ENCODE results near the gene PEDS1.
"Not testable (repeated sequence)": the region's sequence is repeated elsewhere in the genome, so short reads cannot be mapped to it uniquely, and the experiment has no call there.

Gene PEDS1

DNA sequence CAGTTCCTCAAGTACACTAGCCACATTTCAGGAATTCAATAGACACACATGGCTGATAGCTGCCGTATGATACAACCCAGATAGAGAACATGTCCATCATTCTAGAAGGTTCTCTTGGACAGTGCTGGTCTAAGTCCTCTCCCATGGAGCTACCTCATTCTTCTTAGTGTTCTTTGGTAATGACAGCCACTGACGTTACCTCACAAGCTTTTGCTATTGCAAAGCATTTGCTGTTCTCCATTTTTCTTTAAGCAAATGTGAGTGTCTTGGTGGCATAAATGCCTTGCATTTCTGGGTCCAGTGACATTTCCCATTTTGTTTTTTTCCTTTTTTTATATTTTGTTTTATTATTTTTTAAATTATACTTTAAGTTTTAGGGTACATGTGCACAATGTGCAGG lies 28.8 kb upstream of the PEDS1 start:
- Mint-ChIP-seq H3K27ac (no peak overlapping the region), H3K4me3 (no peak overlapping the region), H3K4me1 (no peaks in the 10 kb centered on the region), H3K9me3 (peaks cover 3% of the 10 kb centered on the region), H3K27me3 (ENCODE audit: low read depth) (peaks cover 15% of the 10 kb centered on the region), H3K36me3 (ENCODE audit: low read depth) (no peaks in the 10 kb centered on the region)
- TF ChIP-seq, protein P1, sequence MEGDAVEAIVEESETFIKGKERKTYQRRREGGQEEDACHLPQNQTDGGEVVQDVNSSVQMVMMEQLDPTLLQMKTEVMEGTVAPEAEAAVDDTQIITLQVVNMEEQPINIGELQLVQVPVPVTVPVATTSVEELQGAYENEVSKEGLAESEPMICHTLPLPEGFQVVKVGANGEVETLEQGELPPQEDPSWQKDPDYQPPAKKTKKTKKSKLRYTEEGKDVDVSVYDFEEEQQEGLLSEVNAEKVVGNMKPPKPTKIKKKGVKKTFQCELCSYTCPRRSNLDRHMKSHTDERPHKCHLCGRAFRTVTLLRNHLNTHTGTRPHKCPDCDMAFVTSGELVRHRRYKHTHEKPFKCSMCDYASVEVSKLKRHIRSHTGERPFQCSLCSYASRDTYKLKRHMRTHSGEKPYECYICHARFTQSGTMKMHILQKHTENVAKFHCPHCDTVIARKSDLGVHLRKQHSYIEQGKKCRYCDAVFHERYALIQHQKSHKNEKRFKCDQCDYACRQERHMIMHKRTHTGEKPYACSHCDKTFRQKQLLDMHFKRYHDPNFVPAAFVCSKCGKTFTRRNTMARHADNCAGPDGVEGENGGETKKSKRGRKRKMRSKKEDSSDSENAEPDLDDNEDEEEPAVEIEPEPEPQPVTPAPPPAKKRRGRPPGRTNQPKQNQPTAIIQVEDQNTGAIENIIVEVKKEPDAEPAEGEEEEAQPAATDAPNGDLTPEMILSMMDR (IDR thresholded peaks at IDR 0.05; ENCODE audit: unreplicated experiment in 3 of 3): no peak

DNA sequence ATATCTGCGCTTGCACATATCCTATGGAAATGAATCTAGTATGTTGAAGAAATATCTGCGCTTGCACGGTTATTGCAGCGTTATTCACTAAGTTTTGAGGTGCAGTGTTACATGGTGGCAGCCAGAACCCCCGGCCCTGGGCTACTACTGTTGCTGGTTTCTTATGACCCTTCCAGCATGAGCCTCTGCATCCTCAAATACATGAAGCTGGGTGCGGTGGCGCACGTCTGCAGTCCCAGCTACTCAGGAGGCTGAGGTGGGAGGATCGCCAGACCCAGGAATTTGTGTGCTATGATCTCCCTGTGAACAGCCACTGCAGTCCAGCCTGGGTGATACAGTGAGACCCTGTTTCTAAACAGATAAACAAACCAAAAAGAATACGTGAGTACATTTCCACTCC lies 27.8 kb upstream of the PEDS1 start:
- Mint-ChIP-seq H3K27ac (no peak overlapping the region), H3K9me3 (peaks cover 3% of the 10 kb centered on the region), H3K4me1 (no peaks in the 10 kb centered on the region), H3K27me3 (ENCODE audit: low read depth) (peaks cover 11% of the 10 kb centered on the region), H3K36me3 (ENCODE audit: low read depth) (no peaks in the 10 kb centered on the region), H3K4me3 (no peak overlapping the region)
- TF ChIP-seq, protein P1 (IDR thresholded peaks at IDR 0.05; ENCODE audit: unreplicated experiment in 3 of 3): no peak

DNA sequence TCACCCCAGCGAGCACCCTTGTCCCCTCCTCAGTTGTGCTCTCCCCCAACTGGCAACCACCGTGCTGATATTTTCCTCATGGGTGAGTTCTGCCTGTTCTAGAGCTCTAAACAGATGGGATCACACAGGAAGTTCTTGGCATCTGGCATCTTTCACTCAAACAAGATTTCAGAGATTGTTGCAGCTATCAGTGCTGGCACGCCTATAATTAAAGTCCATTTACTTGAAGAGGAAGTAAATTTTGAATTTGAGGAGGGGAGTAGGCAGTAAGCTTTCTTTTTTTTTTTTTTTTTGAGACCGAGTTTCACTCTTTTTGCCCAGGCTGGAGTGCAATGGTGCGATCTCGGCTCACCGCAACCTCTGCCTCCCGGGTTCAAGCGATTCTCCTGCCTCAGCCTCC lies 25.1 kb upstream of the PEDS1 start:
- not testable (repeated sequence) for H3K36me3 Mint-ChIP-seq (ENCODE audit: low read depth); H3K27me3 Mint-ChIP-seq (ENCODE audit: low read depth); H3K9me3 Mint-ChIP-seq; H3K4me3 Mint-ChIP-seq; H3K4me1 Mint-ChIP-seq
- peak overlapping the region in 1 of 3 experiments; percentile 57 for H3K27ac Mint-ChIP-seq

DNA sequence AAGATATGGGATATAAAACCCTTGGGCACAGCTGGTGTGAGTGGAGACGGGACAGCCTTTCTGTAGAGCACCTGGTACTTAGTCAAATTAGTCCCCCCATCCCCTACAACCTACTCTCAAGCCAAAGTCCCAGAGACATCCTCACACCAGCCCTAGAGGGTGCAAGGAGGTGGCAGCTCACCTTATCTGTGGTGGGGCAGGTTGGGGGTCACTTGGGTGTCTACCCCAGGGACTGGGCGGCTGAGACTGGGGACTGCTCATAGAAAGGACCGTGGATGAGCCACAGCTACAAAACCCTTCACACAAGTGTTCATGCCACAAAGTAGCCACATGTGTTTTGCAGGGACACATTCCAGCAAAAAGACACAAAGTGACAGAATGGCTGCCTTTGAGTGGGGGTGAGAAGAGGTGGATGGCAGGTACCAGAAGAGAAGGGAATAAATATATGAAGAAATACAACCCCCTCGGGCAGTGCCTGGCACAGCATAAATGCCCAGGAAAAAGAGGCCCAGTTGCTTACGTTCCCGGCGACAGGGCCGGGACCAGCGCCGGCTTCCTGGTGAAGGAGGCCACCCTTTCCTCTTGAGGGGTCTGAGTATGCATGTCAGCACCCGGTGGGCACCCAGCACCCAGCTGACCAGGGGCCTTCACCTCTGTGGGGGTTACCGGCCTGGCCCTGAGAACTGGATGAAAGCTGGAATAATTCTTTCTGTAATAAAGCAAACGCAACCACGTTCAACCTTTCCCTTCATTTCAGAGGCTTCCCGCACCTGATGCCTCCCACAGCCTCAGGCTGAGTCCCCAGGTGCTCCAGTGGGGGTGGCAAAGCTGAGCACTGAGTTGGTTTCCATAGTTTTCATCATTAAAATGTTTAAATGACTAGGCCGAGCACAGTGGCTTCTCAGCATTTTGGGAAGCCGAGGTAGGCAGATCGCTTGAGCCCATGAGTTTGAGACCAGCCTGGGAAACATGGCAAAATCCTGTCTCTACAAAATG lies 22.7 kb upstream of the PEDS1 start:
- TF ChIP-seq, protein P1 (IDR thresholded peaks at IDR 0.05; ENCODE audit: unreplicated experiment in 3 of 3): no peak
- Mint-ChIP-seq H3K9me3 (no peaks in the 10 kb centered on the region), H3K27me3 (ENCODE audit: low read depth) (peaks cover 4% of the 10 kb centered on the region), H3K4me3 (no peak overlapping the region), H3K36me3 (ENCODE audit: low read depth) (no peaks in the 10 kb centered on the region), H3K4me1 (peaks cover 13% of the 10 kb centered on the region), H3K27ac (no peak overlapping the region)

GRCh38 chr20:50174456-50174855 lies 20.9 kb upstream of the PEDS1 start:
- peaks cover 19% of the 10 kb centered on the region for H3K4me1 Mint-ChIP-seq
- peaks cover 1% of the 10 kb centered on the region for H3K27me3 Mint-ChIP-seq (ENCODE audit: low read depth)
- peaks cover 1% of the 10 kb centered on the region for H3K9me3 Mint-ChIP-seq
- TF ChIP-seq, protein P1 (IDR thresholded peaks at IDR 0.05; ENCODE audit: unreplicated experiment in 3 of 3): no peak
- no peak overlapping the region for H3K4me3 Mint-ChIP-seq
- H3K36me3 Mint-ChIP-seq (ENCODE audit: low read depth): no peaks in the 10 kb centered on the region
- no peak overlapping the region for H3K27ac Mint-ChIP-seq

DNA sequence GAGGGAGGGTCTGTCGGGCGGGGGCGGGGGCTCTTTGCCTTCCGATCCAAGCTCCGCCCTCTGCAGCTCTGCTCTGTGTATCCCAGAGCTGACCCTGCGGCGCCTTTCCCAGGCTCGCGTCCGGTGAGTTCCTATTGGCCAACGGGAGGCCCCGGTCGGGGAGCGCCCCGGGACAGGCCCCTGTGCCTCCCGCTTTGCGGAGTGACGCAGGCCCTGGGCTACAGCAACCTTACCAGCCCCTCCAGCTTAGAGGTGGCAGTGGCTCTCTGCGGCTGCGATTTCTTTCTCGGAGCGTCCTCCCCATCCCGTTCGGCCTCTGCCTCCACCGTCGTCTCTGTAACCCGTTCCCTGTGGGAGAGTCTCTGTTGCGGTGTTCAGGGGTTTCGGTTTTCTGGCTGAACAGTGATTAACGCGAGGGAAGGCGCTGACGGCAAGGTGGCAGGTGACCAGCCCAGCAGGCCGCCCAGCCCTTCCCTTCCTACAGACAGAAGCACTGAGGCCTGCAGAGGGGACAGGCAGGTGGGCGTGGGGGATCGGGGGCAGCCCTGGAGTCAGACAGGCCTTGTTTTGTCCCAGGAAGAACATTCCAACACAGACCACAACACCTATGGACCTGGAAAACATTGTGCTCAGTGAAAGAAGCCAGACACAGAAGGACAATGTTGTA lies 19.0 kb upstream of the PEDS1 start:
- Mint-ChIP-seq H3K27ac (peak overlapping the region in 2 of 3 experiments; percentile 71 to 83), H3K36me3 (ENCODE audit: low read depth) (no peaks in the 10 kb centered on the region), H3K9me3 (peaks cover 3% of the 10 kb centered on the region), H3K27me3 (ENCODE audit: low read depth) (no peaks in the 10 kb centered on the region), H3K4me3 (peak overlapping the region; percentile 81 to 84 (median 82)), H3K4me1 (peaks cover 23% of the 10 kb centered on the region)
- TF ChIP-seq, protein P1 (IDR thresholded peaks at IDR 0.05; ENCODE audit: unreplicated experiment in 3 of 3): no peak

Data from nephron (organoid).